Sciatic nerve (tissue), 2 donors: ENCODE data around the gene RAB10. TPM values are rescaled to one million over a fixed set of nuclear protein-coding genes. Genes with fewer than 3 reads are reported as not detected.
A peak's percentile ranks its signal among the peaks of the same experiment; 100 is the strongest.

Source experiments
- ATAC-seq: fragments of 200-7000 bp; cut with Tn5 transposase; one replicate; pipeline ENCODE4 v1.9.1; 2020; ENCODE audit warnings: mild to moderate bottlenecking, moderate library complexity
- DNase-seq: peaks from one replicate; pipeline ENCODE4 v3.0.0-alpha.2; 2020; ENCODE audit warnings: low spot score
- intact Hi-C: fragments of 100-400 bp; cut with DNase I; formaldehyde crosslinking; loops from one replicate; pipeline ENCODE4 v1.14.2; 2022
- total RNA-seq: library from RNA; stranded (reverse); fragmentation: NEBNext Ultra II Directional; extraction: Animal tissue kit (Norgen Biotek cat#: 25700); gene quantifications from one replicate; pipeline ENCODE4 v1.2.1, GENCODE V29; 2021
- donor health status: DM: no; HTN: no; CAD: no.
- donor health status: DM: no; HTN: no; CAD: no.

Gene RAB10
- total RNA-seq, 1 donor from 2014 or later = 104 TPM

DNA sequence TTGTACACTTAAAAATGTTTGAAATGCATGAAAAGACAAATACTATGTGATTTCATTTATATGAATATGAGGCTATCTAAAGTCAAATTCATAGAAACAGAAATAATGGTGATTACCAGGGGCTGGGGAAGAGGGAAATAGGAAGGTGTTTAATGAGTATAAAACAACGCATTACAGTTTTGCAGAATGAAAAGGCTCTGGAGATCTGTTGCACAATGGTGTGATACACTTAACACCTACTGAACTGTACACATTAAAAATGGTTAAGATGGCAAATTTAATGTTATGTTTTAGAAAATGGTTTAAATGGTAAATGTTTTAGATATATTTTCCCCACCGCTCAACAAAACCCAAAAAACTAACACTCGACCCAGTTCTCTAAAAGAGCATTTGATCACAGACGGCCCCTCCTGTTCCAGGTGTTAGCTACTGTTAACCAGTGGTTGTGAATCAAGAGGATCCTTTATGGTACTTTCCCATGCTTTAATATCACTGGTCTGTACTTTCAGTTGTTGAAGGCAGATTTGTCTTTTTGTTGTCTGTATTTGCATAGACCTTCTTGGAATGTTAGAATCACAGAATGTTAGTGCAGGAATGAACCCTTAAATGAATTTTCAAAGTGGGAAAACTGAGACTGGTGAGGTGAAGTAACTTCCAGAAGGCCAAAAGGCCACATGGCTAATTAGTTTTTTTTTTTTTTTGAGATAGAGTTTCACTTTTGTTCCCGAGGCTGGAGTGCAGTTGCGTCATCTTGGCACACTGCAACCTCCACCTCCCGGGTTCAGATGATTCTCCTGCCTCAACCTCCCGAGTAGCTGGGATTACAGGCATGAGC, 10.2 kb downstream of the RAB10 start:
- DNase-seq (no peak), ATAC-seq (peak; percentile 38)
- intact Hi-C loops = no loop called here

DNA sequence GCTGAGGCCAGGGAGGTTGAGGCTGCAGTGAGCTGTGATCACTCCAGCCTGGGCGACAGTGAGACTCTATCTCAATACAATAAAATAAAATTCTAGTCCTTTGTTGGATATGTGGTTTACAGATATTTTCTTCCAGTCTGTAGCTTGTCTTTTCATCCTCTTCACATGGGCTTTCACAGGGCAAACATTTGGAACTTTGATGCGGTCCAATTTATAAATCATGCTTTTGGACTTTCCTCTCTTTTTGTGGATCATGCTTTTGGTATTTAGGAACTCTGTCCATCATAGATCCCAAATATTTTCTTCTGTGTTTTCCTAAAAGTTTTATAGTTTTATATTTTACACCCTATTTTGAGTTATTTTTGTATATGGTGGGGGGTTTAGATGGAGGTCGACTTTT, 14.9 kb downstream of the RAB10 start:
- no peak for DNase-seq
- ATAC-seq = no peak
- intact Hi-C loops = no loop called here

DNA sequence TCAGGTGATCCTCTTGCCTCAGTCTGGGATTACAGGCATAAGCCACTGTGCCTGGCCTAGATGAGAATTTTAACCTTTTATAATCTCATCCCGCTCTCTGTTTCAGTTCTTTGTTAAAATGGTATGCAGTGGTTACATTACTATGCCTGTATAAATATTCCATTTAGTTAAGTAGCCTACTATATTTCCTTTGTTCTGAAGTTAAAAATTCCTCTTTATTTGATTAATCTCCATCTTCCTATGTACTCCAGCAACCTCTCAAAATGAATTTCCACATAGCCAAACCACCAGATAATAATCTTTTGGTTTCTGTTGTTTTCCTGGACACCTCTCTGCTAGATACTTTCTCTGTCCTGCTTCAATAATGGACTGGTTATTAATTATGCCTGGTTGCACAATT, 15.8 kb downstream of the RAB10 start:
- ATAC-seq (no peak), DNase-seq (no peak)
- intact Hi-C loops = no loop called here

- DNase-seq (no peak), ATAC-seq (no peak)
- intact Hi-C loops = no loop called here
Measured at GRCh38 chr2:26052740-26053139, 18.9 kb downstream of the RAB10 start.

GRCh38 chr2:26054598-26055348, 20.9 kb downstream of the RAB10 start:
- no peak for DNase-seq
- intact Hi-C loops = no loop called here
- ATAC-seq = no peak

DNA sequence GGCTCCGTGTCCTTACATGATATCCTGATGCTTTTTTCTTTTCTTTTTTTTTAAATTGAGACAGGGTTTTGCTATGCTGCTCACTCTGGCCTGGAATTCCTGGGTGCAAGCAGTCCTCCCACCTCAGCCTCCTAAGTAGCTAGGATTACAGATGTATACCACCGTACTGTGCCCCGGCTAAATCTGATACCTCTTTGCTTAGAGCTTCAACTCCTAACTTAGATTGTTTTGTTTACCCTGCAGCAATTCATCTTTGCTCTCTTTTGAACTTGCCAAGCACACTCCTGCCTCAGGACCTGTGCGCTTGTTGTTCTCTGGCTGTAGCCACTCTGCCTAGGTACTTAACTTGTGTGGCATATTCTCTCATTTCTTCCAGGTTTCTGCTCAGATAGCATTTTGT, 24.5 kb downstream of the RAB10 start:
- intact Hi-C loops = no loop called here
- DNase-seq (no peak), ATAC-seq (no peak)

DNA sequence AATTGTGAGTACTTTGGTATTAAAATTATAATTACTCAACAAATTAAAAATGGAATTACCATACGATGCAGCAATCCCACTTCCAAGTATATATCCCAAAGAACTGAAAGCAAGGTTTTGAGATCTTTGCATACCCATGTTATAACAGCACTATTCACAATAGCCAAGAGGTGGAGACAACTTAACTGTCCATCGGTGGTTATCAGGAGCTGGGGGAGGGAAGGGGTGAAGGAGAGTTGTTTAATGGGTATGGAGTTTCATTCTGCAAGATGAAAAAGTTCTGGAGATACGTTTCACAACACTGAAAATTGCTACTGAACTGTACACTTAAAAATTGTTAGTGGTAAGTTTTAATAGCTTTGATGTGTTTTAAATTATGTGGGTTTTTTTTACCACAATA, 25.7 kb downstream of the RAB10 start:
- ATAC-seq (no peak), DNase-seq (no peak)
- intact Hi-C loops = no loop called here

DNA sequence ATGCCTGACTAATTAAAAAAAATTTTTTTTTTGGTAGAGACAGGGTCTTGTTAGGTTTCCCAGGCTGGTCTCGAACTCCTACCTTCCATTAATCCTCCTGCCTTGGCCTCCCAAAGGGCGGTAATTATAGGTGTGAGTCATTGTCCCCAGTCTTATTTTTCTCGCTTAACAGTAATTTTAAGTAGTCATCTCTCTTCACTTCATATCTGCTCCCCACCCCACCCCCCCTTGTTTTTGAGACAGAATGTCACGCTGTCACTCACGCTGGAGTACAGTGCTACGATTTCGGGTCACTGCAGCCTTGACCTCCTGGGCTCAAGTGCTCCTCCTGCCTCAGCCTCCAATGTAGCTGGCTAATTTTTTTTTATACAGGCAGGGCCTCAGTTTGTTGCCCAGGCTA, 27.7 kb downstream of the RAB10 start:
- intact Hi-C loops = no loop called here
- no peak for DNase-seq
- ATAC-seq = no peak

- DNase-seq = no peak
- no peak for ATAC-seq
- intact Hi-C loops = no loop called here
Measured at GRCh38 chr2:26064846-26065245, 31.0 kb downstream of the RAB10 start.

DNA sequence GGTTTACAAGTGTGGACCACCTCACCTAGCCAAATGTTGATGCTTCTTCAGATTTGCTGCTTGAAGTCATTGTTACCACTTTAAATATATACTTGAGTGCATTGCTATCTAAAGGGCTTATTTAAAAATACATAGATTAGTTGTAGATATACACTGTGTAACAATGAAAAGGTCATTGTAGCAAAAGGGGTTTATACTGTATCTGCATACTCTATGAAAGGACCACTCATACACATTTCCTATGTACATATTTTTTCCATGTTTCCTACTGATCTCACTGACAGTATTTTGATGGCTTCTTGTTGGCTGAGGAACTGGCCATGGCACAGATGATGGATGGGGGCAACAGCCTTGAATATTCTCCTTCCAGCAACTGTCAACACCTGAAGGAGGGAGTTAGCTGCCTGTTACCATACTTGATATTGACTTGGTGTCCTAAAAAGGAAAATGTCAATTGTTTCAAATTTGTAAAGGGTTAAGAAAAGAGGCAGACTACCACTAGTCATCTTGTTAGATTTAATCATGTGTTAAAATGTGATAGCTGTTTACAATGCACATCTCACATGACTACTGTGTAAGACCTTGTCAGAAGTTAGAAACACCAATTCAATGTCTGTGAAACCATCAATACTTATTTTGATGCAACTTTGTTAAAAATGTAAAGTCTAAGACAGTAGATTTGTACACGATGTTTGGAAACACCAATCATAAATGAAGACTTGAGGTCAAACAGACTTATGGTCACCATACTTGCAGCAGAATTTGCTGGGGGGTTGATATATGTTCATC, 33.5 kb downstream of the RAB10 start:
- intact Hi-C loops = no loop called here
- ATAC-seq (no peak), DNase-seq (no peak)

- ATAC-seq = no peak
- DNase-seq = no peak
- intact Hi-C loops = no loop called here
Measured at GRCh38 chr2:26067980-26068507, 34.2 kb downstream of the RAB10 start.

- DNase-seq = no peak
- ATAC-seq = no peak
- intact Hi-C loops = no loop called here
Measured at GRCh38 chr2:26068602-26069298, 34.9 kb downstream of the RAB10 start.

GRCh38 chr2:26070730-26071129, 36.8 kb downstream of the RAB10 start:
- intact Hi-C loops = no loop called here
- no peak for ATAC-seq
- no peak for DNase-seq

GRCh38 chr2:26072925-26073768, 39.3 kb downstream of the RAB10 start:
- intact Hi-C loops = no loop called here
- DNase-seq (no peak), ATAC-seq (no peak)

DNA sequence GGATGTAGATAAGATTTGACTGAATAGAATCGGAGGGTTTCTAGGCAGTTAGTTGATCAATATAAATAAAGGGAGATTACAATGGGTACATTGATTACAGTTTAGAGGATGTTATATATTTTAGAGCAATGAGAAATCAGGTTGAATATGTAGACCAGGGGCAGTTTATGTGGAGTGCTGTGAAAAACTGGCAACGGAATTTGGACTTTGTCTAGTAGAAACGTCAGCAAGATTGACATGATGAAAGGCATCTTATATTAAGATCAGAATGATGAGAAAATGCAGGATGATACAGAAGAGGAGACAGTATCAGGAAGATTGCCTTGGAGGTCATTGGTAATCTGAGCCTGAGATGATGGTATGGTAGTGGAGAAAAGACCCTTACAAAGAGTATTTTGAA, 39.9 kb downstream of the RAB10 start:
- intact Hi-C loops = no loop called here
- ATAC-seq (no peak), DNase-seq (no peak)

DNA sequence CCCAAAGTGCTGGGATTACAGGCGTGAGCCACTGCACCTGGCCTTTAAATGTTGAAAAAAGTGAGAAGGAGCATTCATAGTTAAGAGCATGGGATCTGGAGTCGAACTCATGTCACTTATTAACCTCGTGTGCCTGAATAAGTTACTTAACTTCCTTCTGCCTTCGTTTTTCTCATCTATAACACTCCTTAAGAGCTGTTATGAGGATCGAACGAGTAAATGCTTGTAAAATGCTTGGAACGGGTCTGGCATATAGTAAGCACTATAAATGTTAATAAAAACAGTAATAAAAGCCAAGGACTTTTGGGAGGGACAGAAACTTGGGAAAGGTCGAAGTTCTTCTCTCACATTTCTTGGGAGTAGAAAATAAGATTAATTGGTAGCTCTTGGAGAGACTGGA, 40.8 kb downstream of the RAB10 start:
- intact Hi-C loops = no loop called here
- no peak for ATAC-seq
- no peak for DNase-seq

- no peak for ATAC-seq
- DNase-seq = no peak
- intact Hi-C loops = no loop called here
Measured at GRCh38 chr2:26075173-26075572, 41.3 kb downstream of the RAB10 start.

- DNase-seq = no peak
- intact Hi-C loops = no loop called here
- ATAC-seq = no peak
Measured at GRCh38 chr2:26076001-26076587, 42.2 kb downstream of the RAB10 start.
